CD1c-positive myeloid dendritic cell (primary cell): Measurements from ENCODE around the gene NID1.
"Not testable (repeated sequence)": the region's sequence is repeated elsewhere in the genome, so short reads cannot be mapped to it uniquely, and the experiment has no call there.

Experiments used
- DNase-seq: peaks from one replicate; pipeline ENCODE4 v3.0.0-alpha.2; 2016; ENCODE audit errors: extremely low spot score

Gene NID1

DNA sequence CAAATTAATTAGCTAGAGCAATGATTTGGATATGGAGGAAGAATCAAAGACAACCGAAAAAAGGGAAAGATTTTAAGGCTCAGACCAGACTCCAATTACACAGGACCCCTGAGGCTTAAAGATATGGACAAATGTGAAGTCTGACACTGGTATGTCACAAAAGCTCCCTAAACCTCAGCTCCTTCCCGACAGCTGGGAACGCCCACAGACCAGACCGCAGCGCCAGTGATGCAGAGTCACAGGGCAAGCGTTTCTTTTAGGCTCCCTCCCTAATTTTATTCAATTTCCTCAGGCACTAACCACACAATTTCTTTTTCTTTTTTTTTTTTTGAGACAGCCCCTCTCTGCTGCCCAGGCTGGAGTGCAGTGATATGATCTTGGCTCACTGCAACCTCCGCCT, 40.2 kb downstream of the NID1 start:
- peak; percentile 44 for DNase-seq

DNA sequence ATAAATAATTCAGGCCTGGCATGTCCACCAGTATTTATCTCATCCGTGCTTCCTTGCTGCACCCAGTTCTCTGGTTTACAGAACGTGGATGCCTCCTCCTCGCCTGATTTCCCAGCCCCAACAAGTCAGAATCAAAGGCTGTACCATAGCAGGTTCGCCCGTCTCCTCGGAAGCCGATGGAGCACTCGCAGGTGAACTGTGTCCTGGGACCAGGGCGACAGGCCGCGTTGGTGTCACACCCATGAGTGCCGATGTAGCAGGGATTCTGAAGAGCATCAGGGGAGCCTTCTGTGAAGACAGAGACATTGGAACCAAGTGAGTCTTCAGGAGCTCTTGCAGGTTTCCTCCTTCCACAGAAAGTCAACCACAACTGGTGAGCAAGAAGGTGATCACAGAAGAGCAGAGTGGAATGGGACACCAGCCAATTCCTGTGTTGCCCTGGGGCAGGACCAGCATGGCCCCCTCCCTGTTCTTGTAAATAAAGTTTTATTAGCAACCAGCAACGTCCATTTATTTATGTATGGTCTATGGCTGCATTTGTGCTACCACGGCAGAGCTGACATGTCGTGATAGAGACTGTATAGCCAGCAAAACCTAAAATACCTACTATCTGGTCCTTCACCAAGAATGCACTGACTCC, 40.8 kb downstream of the NID1 start:
- no peak for DNase-seq

DNA sequence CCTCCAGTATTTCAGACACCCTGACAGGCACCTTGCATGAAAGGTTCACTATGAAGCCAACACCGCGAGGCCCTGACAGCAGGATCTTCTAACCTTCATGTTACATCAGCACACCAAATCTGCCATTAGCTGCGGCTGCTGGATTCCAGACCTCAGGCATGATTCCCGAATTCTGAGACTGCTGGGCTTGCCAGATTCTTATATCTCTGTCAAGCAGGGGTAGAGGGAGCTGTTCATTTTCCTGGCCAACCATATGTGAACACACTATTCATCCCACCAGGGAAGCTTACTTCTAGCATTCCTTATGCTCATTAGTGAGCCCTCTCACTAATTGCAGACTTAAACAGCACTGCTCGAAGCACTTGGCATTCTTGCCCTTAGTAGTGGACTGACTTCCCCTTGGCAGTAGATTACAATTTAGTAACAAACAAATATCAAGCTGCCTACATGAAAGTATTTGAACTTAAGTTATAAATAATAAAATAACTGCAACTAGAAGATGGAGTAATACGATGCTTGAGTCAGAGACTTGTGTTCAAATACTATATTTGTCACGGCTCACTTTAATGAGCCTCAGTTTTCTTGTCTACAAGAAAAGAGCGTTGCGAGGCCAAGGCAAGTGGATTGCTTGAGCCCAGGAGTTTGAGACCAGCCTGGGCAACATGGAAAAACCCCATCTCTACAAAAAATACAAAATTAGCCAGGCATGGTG, 43.3 kb downstream of the NID1 start:
- no peak for DNase-seq

GRCh38 chr1:236020359-236021219, 44.3 kb downstream of the NID1 start:
- DNase-seq, result no peak

DNA sequence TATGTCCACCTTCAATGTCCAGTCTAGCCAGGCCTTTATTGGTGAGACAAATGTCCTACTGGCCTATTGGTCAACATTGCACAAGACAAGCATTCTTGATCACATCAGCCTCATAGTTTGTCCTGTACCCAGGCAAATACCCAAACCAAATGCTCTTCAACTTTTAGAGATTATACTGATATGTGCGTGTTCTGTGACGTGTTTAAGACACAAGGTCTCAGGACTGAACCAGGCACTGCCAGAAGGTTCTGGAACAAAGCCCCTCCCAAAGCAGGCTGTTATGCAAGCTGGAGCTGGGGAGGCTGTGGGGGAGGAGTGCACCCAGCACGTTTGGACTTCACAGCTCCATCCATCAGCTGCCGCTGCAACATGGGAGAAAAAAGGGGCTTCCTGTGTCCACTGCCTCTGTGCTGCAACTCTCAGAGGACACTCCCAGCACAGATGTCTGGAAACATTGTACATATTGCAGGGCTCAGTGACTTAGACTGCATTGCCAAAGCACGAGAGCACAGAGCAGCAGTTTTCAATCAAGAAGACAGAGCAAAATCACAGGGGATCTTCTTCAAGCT, 45.9 kb downstream of the NID1 start:
- no peak for DNase-seq

- DNase-seq, result no peak
Observed at GRCh38 chr1:236016782-236017400, 48.0 kb downstream of the NID1 start.

GRCh38 chr1:236016083-236016482, 48.8 kb downstream of the NID1 start:
- DNase-seq, result no peak

DNA sequence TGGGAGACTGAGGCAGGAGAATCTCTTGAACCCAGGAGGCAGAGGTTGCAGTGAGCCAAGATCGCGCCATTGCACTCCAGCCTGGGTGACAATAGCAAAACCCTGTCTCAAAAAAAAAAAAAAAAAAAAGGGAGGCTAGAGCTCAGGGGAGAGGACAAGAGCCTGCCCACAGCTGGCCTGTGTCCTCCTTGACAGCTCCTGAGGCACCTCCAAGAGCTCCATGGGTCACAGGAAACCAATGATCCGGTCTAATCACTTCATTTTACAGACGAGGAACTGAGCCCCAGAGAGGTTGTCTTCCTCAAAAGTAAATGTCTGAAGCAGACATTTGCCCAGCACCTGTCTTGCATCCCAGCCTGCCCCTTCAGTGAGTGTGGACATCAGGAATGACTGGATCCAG, 49.4 kb downstream of the NID1 start:
- DNase-seq, result no peak

DNA sequence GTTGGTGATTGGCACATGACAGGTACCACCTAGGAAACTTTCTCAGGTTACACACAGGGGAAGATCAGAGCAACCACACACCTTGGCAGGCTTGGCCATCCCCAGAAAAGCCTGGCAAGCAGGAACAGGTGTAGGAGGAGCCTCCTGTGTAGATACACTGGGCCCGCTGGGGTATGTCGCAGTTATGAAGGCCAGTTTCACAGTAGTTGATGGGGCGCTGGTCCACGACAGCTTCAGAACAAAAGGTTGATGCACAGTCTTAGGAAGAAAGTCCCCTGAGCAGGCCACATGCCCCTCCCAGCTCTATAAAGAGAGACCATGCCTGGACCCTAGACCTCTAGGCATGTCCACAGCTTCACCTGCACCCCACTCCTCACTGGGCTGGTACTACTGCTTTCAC, 51.6 kb downstream of the NID1 start:
- no peak for DNase-seq

DNA sequence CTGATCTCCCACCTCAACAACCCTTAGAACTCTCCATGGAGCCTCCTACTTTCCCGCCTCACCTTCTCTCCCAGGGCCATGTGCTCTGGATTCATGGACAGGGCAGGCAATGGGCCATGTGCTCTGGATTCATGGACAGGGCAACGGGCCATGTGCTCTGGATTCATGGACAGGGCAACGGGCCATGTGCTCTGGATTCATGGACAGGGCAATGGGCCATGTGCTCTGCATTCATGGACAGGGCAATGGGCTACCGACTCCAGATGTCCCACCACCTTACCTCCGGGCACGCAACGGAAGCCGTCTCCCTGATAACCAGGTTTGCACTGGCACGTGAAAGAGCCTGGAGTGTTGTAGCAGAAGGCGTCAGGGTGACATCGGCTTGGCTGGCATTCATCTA, 53.2 kb downstream of the NID1 start:
- no peak for DNase-seq

GRCh38 chr1:236010443-236010842, 54.4 kb downstream of the NID1 start:
- no peak for DNase-seq

- no peak for DNase-seq
Observed at GRCh38 chr1:236009857-236010256, 55.0 kb downstream of the NID1 start.

GRCh38 chr1:236009191-236009590, 55.7 kb downstream of the NID1 start:
- DNase-seq, result no peak

DNA sequence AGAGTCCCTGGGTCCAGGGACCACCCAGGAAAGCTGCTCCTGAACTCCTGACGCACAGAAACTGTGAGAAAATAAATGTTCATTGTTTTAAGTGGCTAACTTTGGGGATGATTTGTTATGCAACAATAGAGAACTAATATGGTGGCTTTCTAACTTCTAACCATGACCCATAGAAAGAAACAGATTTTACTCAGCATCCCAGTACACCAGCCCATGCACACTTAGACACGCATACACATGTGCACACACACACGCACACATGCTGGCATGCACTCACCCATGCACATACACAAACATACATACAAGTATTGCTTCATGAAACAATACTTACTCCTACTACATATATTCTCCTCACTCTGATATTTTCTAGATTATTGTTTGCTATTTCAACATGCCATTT, 57.1 kb downstream of the NID1 start:
- DNase-seq, result no peak

DNA sequence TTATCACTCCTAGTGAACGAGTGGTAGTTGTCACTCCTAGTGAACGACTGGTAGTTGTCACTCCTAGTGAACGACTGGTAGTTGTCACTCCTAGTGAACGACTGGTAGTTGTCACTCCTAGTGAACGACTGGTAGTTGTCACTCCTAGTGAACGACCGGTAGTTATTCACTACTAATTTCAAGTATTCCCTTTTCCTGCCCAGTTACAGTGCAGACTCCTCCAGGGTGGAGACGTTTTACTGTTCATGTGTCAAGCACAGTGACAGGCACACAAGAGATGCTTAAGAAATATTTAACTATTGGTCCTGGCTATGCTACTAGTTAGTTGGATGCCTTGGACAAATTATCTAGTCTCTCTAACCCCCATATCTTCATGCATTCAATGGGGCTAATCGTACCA, 61.8 kb downstream of the NID1 start:
- DNase-seq, result not testable (repeated sequence)

- DNase-seq, result no peak
Observed at GRCh38 chr1:236002572-236002971, 62.3 kb downstream of the NID1 start.

DNA sequence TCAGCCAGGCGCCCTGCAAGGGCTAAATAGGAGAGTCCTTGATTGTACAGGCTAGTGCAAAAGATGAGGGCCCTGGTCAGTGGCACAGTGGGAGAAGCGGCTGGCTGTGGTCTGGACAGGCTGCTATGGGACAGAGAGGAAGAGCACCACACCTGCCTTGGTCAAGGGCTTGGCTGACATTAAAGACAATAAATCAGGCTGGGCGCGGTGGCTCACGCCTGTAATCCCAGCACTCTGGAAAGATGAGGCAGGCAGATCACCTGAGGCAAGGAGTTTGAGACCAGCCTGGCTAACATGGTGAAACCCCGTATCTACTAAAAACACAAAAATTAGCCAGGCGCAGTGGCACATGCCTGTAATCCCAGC, 62.9 kb downstream of the NID1 start:
- DNase-seq, result no peak

- DNase-seq, result no peak
Observed at GRCh38 chr1:236000781-236001180, 64.1 kb downstream of the NID1 start.

DNA sequence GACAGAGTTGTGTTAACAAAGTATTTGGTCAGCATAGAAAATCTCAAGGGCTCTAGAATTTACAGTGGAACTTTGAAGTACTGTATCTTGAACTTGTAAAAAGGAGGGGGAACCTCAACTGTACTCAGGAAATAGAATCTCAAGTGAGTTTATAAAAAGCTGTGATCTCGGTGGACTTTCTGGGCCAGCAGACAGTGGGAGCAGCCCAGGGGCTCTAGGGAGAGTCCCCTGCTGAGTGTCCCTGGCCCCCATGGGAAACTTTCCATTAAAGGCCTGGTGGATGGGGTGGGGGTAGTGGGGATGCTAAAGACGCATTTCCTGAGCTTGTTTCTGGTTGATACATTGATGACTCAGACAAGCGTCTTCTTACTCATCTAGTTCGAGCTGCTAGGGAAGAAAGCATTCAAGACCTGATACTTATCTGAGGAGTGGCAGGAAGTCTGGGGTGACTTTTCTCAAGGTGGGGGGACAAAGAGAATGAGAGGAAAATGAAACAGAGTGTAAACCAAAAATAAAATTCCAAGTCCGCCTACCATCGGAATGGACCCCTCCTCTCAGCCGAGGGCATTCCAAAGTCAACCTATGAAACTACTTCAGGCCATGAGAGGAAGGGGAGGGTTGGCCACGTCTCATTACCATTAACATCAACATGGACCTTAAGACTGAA, 65.5 kb downstream of the NID1 start:
- DNase-seq, result peak; percentile 33

GRCh38 chr1:235998812-235999211, 66.1 kb downstream of the NID1 start:
- no peak for DNase-seq

GRCh38 chr1:235997931-235998330, 67.0 kb downstream of the NID1 start:
- DNase-seq, result no peak

GRCh38 chr1:235997049-235997448, 67.8 kb downstream of the NID1 start:
- peak; percentile 9 for DNase-seq
